Heart right ventricle (tissue), 16 donors: Measurements from ENCODE around the gene TBC1D2. TPM values are rescaled to one million over a fixed set of nuclear protein-coding genes. Genes with fewer than 3 reads are reported as not detected.

Experiments used
- ATAC-seq, 8 donors: fragments of 200-7000 bp; cut with Tn5 transposase; one replicate each; pipeline ENCODE4 v1.9.1; 2020; ENCODE audit warnings: mild to moderate bottlenecking in 8 of 8, moderate library complexity in 8 of 8, moderate number of reproducible peaks in 1 of 8
- DNase-seq, 2 donors: peaks; one replicate each; pipeline ENCODE4 v3.0.0-alpha.2; 2020
- H3K27ac ChIP-seq, 10 donors: fragments of 200-600 bp; sonication (generic) in 2 of 10; one replicate each; pipeline versions ENCODE4 v1.5.0 to v1.8.0; 2020 to 2022; ENCODE audit warnings: mild to moderate bottlenecking in 3 of 10
- H3K27me3 ChIP-seq, 7 donors: fragments of 200-600 bp; one replicate each; pipeline ENCODE4 v1.8.0; 2021 to 2022; ENCODE audit warnings: mild to moderate bottlenecking in 2 of 7
- H3K36me3 ChIP-seq, 9 donors: fragments of 200-600 bp; sonication (generic) in 1 of 9; one replicate each; pipeline versions ENCODE4 v1.5.0 to v1.8.0; 2020 to 2022; ENCODE audit warnings: mild to moderate bottlenecking in 2 of 9
- H3K4me1 ChIP-seq, 9 donors: fragments of 200-600 bp; sonication (generic) in 1 of 9; one replicate each; pipeline versions ENCODE4 v1.5.0 to v1.8.0; 2020 to 2022; ENCODE audit warnings: mild to moderate bottlenecking in 4 of 9
- H3K4me3 ChIP-seq, 10 donors: fragments of 200-600 bp; sonication (generic) in 2 of 10; one replicate each; pipeline versions ENCODE4 v1.5.0 to v1.8.0; 2020 to 2022; ENCODE audit warnings: mild to moderate bottlenecking in 7 of 10, moderate library complexity in 2 of 10
- H3K9me3 ChIP-seq, 11 donors: fragments of 200-600 bp in 10 of 11; sonication (generic) in 2 of 11; one replicate each; pipeline versions ENCODE4 v1.5.0 to v1.8.0; 2013 to 2022; ENCODE audit warnings: mild to moderate bottlenecking in 2 of 11, control low read depth in 1 of 11, moderate library complexity in 1 of 11
- CTCF ChIP-seq, 9 donors: fragments of 200-600 bp; sonication (generic) in 2 of 9; IDR thresholded peaks; one replicate each; pipeline versions ENCODE4 v1.5.0 to v1.8.0; 2021 to 2022; ENCODE audit warnings: antibody characterized with exemption in 9 of 9, mild to moderate bottlenecking in 5 of 9, moderate library complexity in 1 of 9
- WGBS, 2 donors: extraction: QIAGEN DNeasy Blood & Tissue Kit; methylation state at CpG; one replicate each; pipeline ENCODE4 v1.1.7; 2013; ENCODE audit warnings: inconsistent platforms in 1 of 2; 5-methylcytosine and 5-hydroxymethylcytosine counted together
- intact Hi-C, 10 donors: fragments of 100-400 bp; cut with DNase I; formaldehyde crosslinking; loops; one replicate each; pipeline versions ENCODE4 v1.11.1 to v1.14.2; 2022
- polyA plus RNA-seq, 2 donors: library from polyadenylated mRNA; stranded (reverse); fragments of 200-250 nt; gene quantifications; one replicate each; pipeline ENCODE4 v1.2.3, GENCODE V29; 2013
- total RNA-seq, 10 donors: library from RNA; stranded (reverse); fragmentation: NEBNext Ultra II Directional in 3 of 10; extraction: Animal tissue kit (Norgen Biotek cat#: 25700) in 3 of 10; gene quantifications; one replicate each; pipeline versions ENCODE4 v1.2.1 to v1.2.4, GENCODE V29; 2021 to 2023
- donor health status: Arrhythmogenic right ventricular cardiomyopathy.
- donor health status: ischemic (EF 13 %, LVEDD 7.1; RV severe dilation, severe dysfunction).
- donor health status: healthy with polysubstance abuse.
- donor health status: DM: no; HTN: yes; CAD: no.
- donor health status: DM: no; HTN: no; CAD: no.
- donor health status: ischemic (EF 25% LVEDD 6.9; RV normal size, moderate dysfunction).
- donor health status: ischemic (EF 25% LVEDD 5.7; RV mildly dilated, moderate dysfunction).
- donor health status: healthy.
- donor health status: DM: yes; HTN: yes; CAD: no.
- donor health status: Ischemic cardiomyopathy.
- donor health status: ischemic (EF 35%, LVEDD 5.7; RV mildly dilated, moderate dysfunction).
- donor health status: nonischemic (EF 11% LVEDD 7.7; RV severe dilation, severe dysfunction).
- donor health status: DM: yes; HTN: yes; CAD: no.
- donor health status: PGD.
- donor health status: ischemic (EF 29% LVEDD 5.4; RV normal size, mild dysfunction).
- donor health status: nonischemic (EF 23%, LVEDD 6.1; RV moderate dilation, normal function).

TBC1D2 gene
- total and polyA plus RNA-seq, 12 donors, result 0.49 to 4.3 (median 1.9) TPM

GRCh38 chr9:98187926-98188325, 67.5 kb downstream of the TBC1D2 start:
- H3K27ac ChIP-seq, result no peak overlapping the region
- ATAC-seq (no peak), DNase-seq (no peak)
- H3K4me1 ChIP-seq, result peaks cover 0 to 16% (median 6%) of the 10 kb centered on the region in 9 donors
- H3K4me3 ChIP-seq, result no peak overlapping the region
- peaks cover 0 to 10% (median 0%) of the 10 kb centered on the region in 7 donors for H3K27me3 ChIP-seq
- intact Hi-C loops, result no loop called here
- TF ChIP-seq CTCF (IDR thresholded peaks at IDR 0.05), result no peak
- WGBS, 2 donors, result 91 to 93% methylated on average over 5 of the region's 5 CpGs
- H3K9me3 ChIP-seq, result no peaks in the 10 kb centered on the region
- no peaks in the 10 kb centered on the region for H3K36me3 ChIP-seq

- H3K4me1 ChIP-seq, result peaks cover 0 to 4% (median 0%) of the 10 kb centered on the region in 9 donors
- 47 to 48% methylated on average over 1 of the region's 1 CpG for WGBS, 2 donors
- intact Hi-C loops, result no loop called here
- H3K36me3 ChIP-seq, result no peaks in the 10 kb centered on the region
- no peaks in the 10 kb centered on the region for H3K9me3 ChIP-seq
- no peak overlapping the region for H3K27ac ChIP-seq
- no peak for TF ChIP-seq CTCF (IDR thresholded peaks at IDR 0.05)
- ATAC-seq (no peak), DNase-seq (no peak)
- no peak overlapping the region for H3K4me3 ChIP-seq
- peaks cover 0 to 4% (median 0%) of the 10 kb centered on the region in 7 donors for H3K27me3 ChIP-seq
Observed at GRCh38 chr9:98186236-98186635, 69.2 kb downstream of the TBC1D2 start.

- 68 to 72% methylated on average over 6 of the region's 6 CpGs for WGBS, 2 donors
- Histone ChIP-seq H3K36me3 (no peaks in the 10 kb centered on the region), H3K4me1 (peaks cover 0 to 4% (median 0%) of the 10 kb centered on the region in 9 donors), H3K27ac (no peak overlapping the region), H3K27me3 (peaks cover 0 to 4% (median 0%) of the 10 kb centered on the region in 7 donors), H3K4me3 (no peak overlapping the region), H3K9me3 (no peaks in the 10 kb centered on the region)
- intact Hi-C loops, result no loop called here
- ATAC-seq (no peak), DNase-seq (no peak)
- no peak for TF ChIP-seq CTCF (IDR thresholded peaks at IDR 0.05)
Observed at GRCh38 chr9:98185611-98186171, 69.8 kb downstream of the TBC1D2 start.

GRCh38 chr9:98185021-98185567, 70.4 kb downstream of the TBC1D2 start:
- H3K36me3 ChIP-seq, result no peaks in the 10 kb centered on the region
- H3K4me3 ChIP-seq, result no peak overlapping the region
- H3K4me1 ChIP-seq, result peaks cover 0 to 5% (median 0%) of the 10 kb centered on the region in 9 donors
- peak overlapping the region in 1 of 10 donors; percentile 20 for H3K27ac ChIP-seq
- WGBS, 2 donors, result 82 to 93% methylated on average over 6 of the region's 6 CpGs
- TF ChIP-seq CTCF (IDR thresholded peaks at IDR 0.05), result no peak
- peaks cover 0 to 4% (median 0%) of the 10 kb centered on the region in 7 donors for H3K27me3 ChIP-seq
- no peak for DNase-seq
- no peaks in the 10 kb centered on the region for H3K9me3 ChIP-seq
- intact Hi-C loops, result no loop called here
- ATAC-seq, result no peak
